H7 (cell line): ENCODE results near the gene IGF1R. TPM values are rescaled to one million over a fixed set of nuclear protein-coding genes. Genes with fewer than 3 reads are reported as not detected.

ENCODE experiments used
- DNase-seq: peaks from one replicate; pipeline ENCODE4 v3.0.0; 2012
- H3K27me3 ChIP-seq: 2 replicates; pipeline ENCODE4 v1.6.0; 2011; ENCODE audit warnings: mild to moderate bottlenecking, low read length; ENCODE audit not compliant: control insufficient read depth, insufficient read depth
- H3K36me3 ChIP-seq: replicated peaks from 2 replicates; pipeline ENCODE4 v1.5.1; 2011; ENCODE audit warnings: low read length; ENCODE audit not compliant: control insufficient read depth, insufficient read depth
- H3K4me3 ChIP-seq: 2 replicates; pipeline ENCODE4 v1.5.1; 2011; ENCODE audit warnings: low read depth, mild to moderate bottlenecking, control low read depth, low read length, moderate library complexity; ENCODE audit not compliant: insufficient read depth
- total RNA-seq: library from RNA; depleted of rRNA; stranded (reverse); fragments of >200 nt; shearing (Covaris generic); gene quantifications from 2 replicates; pipeline ENCODE4 v1.2.3, GENCODE V29; 2014

Gene IGF1R
- total RNA-seq, 1 experiment from 2014 or later: 33.0 TPM

DNA sequence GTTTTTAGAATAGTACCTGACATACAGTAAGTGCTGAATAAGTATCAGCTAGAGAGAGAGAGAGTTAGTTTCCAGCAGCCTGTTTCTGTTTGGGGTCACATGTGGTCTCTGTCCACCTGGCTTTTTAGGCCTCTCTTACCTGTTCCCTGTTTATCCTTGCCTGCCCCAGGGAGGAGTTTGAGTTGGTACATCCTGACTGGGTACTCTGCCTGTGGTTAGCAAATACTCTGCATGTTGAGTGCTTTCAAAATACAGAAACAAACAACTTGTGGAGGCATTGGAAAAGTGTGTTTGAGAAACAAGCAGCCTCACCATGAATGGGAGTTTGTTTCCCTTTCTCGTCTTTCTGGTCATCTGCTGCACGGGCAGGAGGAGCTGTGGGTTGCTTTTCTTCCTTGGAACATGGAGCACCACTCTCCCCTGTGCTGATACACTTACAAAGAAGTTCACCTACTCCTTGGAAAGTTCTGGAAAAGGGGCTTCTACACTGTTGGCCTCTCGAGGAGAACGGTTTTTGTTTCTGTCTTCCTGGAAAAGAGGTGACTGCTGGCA is 193.2 kb downstream of the IGF1R start:
- Histone ChIP-seq H3K27me3 (no peaks in the 10 kb centered on the region), H3K4me3 (no peak overlapping the region), H3K36me3 (no peaks in the 10 kb centered on the region)
- no peak for DNase-seq

DNA sequence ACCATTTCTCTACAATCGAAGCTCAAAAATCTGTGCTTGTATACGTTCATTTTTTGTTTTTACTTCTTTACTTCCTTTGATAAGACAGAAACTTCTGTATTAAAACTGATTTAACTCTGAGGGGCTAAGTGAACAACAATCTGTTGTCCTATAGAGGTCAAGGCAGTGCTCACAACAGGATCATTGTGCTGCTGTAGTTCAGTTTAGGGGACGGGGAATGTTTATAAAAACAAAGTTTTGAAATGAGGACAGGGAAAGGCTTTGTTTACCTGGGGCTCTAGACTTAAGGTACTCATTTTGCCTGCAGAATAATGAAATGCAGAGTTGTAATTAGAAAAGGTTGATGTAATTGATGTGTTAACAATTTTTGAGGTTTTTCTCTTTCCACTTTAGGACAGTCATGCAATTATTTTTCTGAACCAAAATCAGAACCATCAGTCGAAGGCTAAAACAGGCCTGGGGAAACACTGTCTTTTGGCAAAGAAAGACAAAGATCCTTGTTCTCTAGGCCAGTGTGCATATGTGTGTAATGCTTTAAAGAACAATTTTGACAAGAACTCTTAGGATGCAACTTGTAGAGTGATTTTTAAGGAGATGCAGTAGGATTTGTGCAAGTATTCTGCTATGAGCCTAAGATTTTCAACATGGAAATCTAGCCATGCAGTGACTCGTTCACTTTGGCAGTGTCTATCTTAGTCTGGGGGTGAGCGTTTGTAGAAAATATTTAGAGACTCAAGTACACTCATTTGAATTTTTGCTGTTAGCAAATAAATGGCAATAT is 194.0 kb downstream of the IGF1R start:
- H3K4me3 ChIP-seq: no peak overlapping the region
- H3K27me3 ChIP-seq: no peaks in the 10 kb centered on the region
- no peaks in the 10 kb centered on the region for H3K36me3 ChIP-seq
- no peak for DNase-seq

DNA sequence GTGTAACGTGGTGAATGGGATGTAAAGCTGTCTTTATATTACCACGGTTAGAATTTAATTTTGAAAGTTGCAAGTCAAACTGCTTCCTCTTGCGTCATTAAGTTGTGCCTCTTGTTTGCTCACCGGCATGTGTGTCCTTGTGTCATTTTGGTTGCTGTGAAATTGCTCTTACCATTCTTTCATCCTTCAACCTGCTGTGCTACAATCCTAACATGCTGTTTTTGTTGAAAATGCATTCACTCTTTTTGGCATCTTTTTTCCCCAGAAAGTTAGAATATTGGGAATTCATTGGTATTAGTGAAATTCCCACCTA is 194.6 kb downstream of the IGF1R start:
- H3K36me3 ChIP-seq: no peaks in the 10 kb centered on the region
- no peaks in the 10 kb centered on the region for H3K27me3 ChIP-seq
- no peak for DNase-seq
- no peak overlapping the region for H3K4me3 ChIP-seq

DNA sequence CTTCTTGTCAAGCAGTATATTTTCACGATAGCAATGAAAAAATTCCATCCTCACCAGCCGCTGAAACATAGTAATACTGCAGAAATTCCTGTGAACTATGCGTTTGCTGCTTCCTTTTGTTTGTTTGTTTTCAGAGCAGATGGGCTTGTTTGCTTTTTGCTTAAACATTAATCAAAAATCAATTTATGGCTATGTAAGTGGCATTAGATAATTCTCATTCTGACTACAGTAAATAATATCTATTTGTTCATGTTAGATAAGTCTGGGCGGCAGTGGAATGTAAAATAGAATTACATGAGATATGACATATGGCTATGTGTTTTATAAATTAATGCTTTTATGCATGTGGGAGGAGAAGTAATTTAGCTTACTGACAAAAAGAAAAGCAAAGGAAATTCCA is 195.5 kb downstream of the IGF1R start:
- DNase-seq: no peak
- no peaks in the 10 kb centered on the region for H3K27me3 ChIP-seq
- no peaks in the 10 kb centered on the region for H3K36me3 ChIP-seq
- H3K4me3 ChIP-seq: no peak overlapping the region

DNA sequence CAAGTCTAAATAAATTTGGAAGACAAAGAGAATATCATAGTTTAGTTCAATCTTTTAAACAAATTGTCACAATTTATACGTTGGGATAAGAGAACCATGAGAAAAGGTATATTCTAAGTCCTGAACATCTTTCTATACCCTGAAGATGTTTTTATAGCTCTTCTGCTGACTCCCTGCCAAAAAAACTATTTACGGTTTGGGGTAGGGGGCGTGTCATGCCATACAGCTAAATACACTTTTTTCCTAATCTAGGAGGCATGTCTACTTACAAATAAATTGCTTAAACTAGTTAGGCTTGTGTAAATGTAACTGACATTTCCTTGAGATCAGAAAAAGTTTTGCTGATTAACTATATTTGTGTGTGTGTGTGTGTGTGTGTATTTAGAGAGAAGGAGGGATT is 195.9 kb downstream of the IGF1R start:
- H3K36me3 ChIP-seq: no peaks in the 10 kb centered on the region
- no peak for DNase-seq
- H3K27me3 ChIP-seq: no peaks in the 10 kb centered on the region
- no peak overlapping the region for H3K4me3 ChIP-seq

DNA sequence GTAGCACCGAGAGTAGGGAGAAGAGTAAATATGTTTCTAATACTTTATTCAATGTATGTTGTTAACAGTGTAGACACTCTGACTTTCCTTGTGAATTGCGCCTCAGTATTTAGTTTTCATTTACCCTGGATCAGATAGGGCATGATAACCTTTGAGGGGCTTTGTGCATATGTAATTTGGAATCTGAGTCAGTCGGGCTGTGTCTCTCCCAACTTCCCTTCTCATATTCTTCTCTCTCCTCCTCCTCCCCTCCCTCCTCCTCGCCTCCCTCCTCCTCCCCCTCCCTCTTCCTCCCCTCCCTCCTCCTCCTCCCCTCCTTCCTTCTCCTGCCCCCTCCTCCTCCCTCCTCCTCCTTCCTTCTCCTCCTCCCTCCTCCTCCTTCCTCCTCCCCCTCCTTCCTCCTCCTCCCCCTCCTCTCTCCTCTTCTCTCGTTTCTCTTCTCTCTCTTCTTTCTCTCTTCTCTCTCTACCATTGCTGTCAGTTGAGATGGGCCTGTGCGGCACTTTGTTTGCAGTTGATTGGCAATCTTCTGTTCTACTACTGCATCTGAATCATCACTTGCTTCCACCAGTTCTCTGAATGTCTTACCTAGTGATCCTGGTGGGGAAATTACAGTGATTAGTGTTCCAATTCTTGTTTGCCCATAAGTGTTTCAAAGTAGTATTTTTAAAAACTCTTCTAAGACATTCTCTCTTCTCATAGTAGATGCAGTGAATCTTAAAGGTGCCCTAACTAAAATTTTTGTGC is 197.0 kb downstream of the IGF1R start:
- no peak for DNase-seq
- Histone ChIP-seq H3K36me3 (no peaks in the 10 kb centered on the region), H3K4me3 (no peak overlapping the region), H3K27me3 (no peaks in the 10 kb centered on the region)

DNA sequence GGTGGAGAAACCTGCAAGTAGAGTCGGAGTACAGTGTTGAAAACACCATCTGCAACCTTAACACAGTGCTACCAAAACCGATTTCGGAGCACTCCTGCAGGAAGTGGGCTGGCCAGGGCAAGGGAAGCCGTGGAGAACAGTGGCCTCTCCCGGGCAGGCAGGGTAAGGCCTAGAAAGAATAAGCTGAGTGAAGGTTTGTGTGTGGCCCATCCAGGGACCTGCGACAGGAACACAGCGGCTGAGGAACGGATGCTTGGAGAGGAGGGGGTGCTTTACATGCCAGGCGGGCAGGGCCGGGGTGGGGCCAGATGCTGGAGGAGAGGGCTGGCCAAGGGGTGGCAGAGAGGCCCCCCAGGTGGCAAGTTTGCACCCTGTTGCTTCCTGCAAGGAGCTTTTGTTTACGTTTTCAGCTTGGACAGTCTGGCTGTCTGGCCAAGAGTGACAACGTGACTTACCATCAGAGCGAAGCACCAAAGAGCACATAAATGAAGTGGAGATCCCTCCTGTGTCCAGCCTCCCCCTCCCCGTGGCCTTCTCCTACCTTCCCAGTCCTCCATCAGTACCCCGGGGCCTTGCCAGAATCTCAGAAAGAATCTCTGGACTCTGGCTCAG is 202.7 kb downstream of the IGF1R start:
- peak; percentile 81 for DNase-seq
- H3K4me3 ChIP-seq: peak overlapping the region; percentile 68; the same call in 1 of the 2 replicates
- H3K36me3 ChIP-seq: no peaks in the 10 kb centered on the region
- no peaks in the 10 kb centered on the region for H3K27me3 ChIP-seq

DNA sequence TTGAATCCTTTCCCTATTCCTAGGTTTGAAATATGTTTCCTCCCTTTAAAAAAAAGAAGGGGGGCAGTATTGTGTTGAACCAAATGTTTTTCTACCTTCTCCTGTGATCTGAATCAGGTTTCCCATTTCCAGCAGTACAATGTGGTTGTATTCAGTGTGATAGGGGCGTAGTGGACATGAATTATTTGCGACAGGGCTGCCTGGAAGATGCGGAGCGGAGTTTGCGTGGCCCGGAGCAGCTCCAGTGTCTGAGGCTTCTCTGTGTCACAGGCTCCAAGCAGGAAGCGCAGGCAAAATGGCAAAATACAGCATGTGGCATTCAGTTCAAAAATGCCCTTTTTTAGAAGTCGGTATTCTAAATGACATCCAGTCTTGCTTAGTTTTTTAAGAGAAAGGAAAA is 204.8 kb downstream of the IGF1R start:
- H3K4me3 ChIP-seq: peak overlapping the region; percentile 68
- no peaks in the 10 kb centered on the region for H3K36me3 ChIP-seq
- no peaks in the 10 kb centered on the region for H3K27me3 ChIP-seq
- peak; percentile 73 for DNase-seq

DNA sequence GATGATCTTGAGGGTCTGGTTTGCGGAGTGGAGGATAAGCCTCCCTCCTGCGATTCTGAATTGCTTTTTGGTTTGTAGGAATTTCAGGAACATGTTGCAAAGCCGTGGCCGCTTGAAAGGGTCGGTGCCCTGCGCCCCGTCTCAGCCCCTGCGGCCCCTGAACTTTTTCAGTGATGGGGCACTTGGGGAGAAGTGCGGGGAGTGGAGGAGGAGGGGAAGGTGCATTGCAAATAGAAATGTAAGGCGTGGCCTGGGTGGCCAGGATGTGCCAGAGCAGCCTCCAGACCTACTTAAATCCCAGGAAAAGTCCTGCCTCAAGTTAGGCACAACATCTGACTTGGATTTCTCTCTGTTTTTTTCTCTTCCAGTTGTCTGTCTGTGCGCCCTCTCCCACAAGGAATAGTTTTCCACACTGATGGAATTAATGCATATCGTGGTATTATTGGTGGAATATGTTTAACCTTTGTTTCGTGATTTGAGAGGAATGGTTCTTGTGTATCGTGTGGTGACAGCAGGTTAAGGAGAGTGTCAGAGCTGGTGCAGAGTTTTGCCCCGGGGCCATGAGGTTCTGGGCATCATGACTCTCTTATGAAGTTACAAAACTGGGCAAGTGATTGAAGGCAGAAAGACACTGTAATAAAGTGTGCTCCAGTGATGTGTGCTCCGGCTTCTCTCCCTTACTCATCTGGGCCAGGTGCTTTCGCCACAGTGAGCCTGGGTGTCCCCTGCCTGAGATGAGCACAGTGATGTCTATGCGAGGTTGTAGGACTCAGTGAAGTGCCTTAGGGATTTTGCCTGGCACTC is 205.5 kb downstream of the IGF1R start:
- no peaks in the 10 kb centered on the region for H3K27me3 ChIP-seq
- H3K4me3 ChIP-seq: peak overlapping the region; percentile 2; the same call in 1 of the 2 replicates
- H3K36me3 ChIP-seq: no peaks in the 10 kb centered on the region
- DNase-seq: peak; percentile 56

DNA sequence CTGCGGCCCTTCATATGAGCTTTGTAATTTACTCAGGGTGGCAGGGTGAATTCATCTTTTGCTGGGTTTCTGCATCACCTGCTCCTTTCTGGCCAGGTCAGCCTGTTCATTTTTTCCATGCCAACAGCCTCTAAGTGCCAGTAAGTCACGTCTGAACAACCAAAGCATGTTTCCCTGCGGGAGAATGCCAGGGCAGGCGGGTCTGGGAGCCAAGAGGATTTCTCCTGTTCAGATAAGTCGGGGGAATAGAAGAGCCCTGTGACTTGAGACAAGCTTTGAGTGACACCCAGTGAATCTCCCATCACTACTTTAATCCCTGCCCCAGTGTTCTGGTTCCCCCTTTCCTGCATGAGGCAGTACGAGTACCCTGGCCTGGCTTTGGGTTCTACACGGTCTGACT is 206.2 kb downstream of the IGF1R start:
- no peak overlapping the region for H3K4me3 ChIP-seq
- no peak for DNase-seq
- H3K27me3 ChIP-seq: no peaks in the 10 kb centered on the region
- H3K36me3 ChIP-seq: no peaks in the 10 kb centered on the region

DNA sequence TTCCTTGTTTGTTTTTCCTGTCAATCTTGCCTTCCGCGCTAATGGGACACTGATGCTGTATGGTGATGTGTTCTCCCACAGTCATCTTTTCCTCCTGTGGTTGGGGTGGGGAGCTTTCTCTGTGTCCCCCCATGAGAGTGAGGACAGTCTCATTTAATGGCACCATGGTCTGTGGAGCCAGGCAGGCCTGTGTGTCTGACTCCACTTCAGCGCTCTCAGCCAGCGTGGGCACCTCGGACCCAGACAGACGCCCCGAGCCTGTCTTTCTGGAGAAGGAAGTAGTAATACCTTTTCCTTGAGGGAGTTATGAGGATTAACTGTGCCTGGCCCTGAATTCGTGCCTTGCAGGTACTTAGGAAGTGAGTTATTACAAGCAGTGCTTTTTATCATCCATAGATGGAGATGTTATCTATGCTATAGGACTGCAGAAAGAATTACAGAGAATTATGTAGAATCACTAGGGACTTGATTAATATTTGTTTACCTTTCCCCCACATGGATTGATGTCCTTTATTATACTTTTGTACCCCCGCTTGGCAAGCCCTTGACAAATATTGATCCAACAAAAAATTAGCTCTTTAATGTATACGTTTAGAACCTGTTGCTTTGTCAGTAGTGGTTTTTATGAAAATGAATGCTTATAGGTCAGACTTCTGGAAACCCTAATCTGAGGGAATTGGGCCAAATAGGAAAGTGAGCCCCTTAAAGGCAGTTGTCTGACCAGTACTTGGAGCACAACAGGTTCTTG is 206.9 kb downstream of the IGF1R start:
- no peaks in the 10 kb centered on the region for H3K27me3 ChIP-seq
- no peak for DNase-seq
- no peaks in the 10 kb centered on the region for H3K36me3 ChIP-seq
- H3K4me3 ChIP-seq: no peak overlapping the region

DNA sequence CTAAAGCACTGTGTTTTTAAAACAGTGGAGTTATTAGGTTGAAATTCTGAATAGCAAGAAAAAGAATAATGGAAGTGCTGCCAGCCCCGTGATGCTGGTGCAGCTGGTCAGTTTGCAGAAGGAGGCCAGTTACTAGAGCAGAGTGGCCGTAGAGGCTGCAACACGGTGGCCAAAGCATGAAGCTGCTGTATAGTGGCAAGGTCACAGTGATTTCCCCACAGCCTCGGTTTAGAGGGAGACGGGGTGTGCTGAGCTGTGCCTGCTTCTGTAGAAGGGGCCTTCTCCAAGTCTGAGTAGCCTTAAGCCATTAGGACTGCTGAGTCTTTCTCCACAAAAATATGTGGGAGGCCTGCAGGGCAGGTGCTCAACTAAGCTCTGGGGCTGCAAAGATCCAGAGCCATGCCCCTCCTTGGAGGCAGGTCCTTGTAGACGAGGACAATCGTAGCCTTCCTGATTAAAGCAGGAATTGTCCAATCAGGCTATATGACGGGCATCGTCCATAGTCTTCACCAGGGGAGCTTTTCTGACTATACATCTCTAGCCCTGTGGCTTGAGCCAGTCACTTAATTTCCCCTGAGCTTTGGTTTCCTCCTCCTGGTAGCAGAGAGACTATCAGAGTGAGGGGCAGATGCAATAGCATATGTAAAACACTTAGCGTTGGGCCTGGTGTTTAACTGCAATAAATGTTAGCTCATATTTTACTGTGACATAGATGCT is 207.6 kb downstream of the IGF1R start:
- no peak for DNase-seq
- Histone ChIP-seq H3K36me3 (no peaks in the 10 kb centered on the region), H3K27me3 (no peaks in the 10 kb centered on the region), H3K4me3 (no peak overlapping the region)

DNA sequence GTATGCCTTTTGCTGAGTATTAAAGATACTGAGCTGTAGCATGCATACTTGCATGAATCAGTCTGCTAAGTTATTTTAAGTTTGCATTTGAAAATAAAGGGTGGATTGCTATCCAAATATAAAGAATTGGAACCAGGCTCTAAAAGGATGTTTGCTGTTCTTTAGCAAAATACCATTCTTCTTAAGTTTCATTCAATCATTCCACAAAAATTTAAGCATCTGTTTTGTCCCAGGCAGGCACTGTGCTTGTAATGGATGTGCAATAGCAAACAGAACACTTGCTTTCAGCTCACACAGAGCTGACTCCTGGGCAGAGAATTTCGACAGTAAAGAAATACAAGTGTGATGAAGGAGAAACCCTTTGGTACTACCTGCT is 208.2 kb downstream of the IGF1R start:
- no peak for DNase-seq

More for the DNA sequence above, 208.2 kb downstream of the IGF1R start:
- H3K27me3 ChIP-seq: no peaks in the 10 kb centered on the region
- H3K4me3 ChIP-seq: no peak overlapping the region
- H3K36me3 ChIP-seq: no peaks in the 10 kb centered on the region
